NCI-H748 (cell line): Measurements from ENCODE around the gene TMEM182.

Experiments used
- DNase-seq: peaks from one replicate; lab custom pipeline; 2025; ENCODE audit not compliant: unreplicated experiment; lab: John Stamatoyannopoulos, UW

TMEM182 gene

GRCh38 chr2:102765061-102765460, 3.2 kb downstream of the TMEM182 start:
- no peak for DNase-seq

DNA sequence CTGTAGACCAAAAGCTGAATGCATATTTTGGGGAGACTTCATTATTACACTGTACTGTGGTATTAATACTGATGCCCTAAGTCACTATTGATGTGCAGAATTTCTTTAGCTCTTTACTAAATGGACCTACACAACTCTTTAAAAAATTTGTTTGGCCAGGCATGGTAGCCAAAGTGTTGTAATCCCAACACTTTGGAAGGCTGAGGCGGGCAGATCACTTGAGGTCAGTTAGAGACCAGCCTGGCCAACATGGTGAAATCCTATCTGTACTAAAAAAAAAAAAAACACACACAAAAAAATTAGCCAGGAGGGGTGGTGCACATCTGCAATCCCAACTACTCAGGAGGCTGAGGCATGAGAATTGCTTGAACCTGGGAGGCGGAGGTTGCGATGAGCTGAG, 6.4 kb downstream of the TMEM182 start:
- no peak for DNase-seq

GRCh38 chr2:102768892-102769291, 7.1 kb downstream of the TMEM182 start:
- DNase-seq = no peak

DNA sequence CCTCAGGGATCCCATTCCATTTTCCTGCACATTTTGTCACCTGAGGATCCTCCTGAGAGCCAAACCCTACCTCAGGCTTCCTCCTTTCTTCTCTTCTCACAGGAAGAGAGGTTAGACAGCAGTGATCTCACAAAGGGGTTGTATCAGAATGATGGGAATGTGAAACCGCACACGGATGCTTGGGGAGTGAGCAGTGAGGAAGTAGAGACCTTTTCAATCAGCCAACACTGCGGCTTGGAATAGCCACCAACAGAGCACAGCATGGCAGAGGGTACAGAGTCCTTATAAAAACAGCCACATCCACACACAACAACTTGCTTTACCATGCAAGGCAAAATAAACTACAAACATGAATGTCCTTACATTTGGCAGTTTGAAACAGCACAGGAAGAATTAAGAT, 8.7 kb downstream of the TMEM182 start:
- no peak for DNase-seq

DNA sequence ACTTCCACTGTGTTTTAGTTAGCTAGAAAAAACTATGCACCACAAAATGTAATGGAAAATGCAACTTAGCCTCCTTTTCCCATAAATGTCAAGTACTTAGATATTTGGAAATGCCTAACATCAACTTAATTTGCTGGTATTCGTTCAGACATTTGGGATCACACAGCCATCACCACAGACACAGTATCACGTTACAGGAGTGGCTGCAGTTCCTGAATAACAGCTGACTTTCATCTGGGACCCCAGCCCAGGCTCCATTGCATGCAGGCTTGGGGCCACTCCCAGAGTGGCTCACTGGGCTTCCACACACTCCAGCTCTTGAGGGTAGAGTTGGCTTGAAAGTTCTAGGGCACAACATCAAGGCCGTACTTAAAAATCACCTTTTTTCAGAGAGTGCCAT, 9.3 kb downstream of the TMEM182 start:
- DNase-seq = no peak

GRCh38 chr2:102772659-102773058, 10.8 kb downstream of the TMEM182 start:
- no peak for DNase-seq

- no peak for DNase-seq
These were observed 11.4 kb downstream of the TMEM182 start for GRCh38 chr2:102773149-102773705.

- DNase-seq = no peak
These were observed 16.4 kb downstream of the TMEM182 start for GRCh38 chr2:102778260-102778659.

DNA sequence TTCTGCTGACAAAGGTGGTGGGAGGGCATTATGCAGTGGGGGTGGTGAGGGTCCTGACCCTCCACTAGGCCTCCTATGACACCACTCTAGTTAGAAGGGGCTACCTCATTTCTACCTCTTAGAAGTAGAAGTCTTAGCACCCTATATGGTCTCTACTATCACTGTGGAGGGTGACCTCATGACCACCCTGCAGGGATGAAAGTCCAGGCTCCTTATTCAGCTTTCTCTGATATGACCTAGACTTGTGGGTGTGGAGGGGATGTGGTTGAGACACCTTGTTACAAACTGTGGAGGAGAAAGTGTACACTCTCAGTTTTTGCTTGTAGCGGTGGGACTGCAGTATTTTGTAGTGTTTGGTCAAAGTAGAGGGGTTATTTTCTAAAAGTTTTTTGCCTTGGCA, 18.6 kb downstream of the TMEM182 start:
- DNase-seq = no peak

- DNase-seq = no peak
These were observed 20.4 kb downstream of the TMEM182 start for GRCh38 chr2:102782187-102782586.

- no peak for DNase-seq
These were observed 21.1 kb downstream of the TMEM182 start for GRCh38 chr2:102782933-102783332.

GRCh38 chr2:102783506-102784183, 21.8 kb downstream of the TMEM182 start:
- no peak for DNase-seq

GRCh38 chr2:102784940-102785339, 23.1 kb downstream of the TMEM182 start:
- no peak for DNase-seq

GRCh38 chr2:102788216-102788884, 26.5 kb downstream of the TMEM182 start:
- no peak for DNase-seq

DNA sequence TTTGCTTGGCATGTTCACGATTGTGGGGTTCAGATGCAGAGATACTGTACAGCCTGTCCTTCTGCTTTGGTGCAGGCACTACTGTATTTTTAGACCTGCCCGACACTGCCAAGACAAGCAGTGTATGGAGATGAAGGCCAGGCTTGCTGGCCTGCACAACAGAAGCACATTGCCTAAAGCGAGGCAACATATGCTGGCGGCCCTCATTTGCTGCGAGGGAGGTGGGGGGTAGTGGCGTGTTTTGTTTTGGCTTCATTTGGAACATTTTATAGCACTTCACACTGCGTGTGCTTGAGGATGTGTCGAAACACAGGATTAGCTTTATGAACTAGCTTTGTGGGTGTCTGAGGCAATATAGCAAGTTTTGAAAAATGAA, 27.0 kb downstream of the TMEM182 start:
- DNase-seq = no peak

DNA sequence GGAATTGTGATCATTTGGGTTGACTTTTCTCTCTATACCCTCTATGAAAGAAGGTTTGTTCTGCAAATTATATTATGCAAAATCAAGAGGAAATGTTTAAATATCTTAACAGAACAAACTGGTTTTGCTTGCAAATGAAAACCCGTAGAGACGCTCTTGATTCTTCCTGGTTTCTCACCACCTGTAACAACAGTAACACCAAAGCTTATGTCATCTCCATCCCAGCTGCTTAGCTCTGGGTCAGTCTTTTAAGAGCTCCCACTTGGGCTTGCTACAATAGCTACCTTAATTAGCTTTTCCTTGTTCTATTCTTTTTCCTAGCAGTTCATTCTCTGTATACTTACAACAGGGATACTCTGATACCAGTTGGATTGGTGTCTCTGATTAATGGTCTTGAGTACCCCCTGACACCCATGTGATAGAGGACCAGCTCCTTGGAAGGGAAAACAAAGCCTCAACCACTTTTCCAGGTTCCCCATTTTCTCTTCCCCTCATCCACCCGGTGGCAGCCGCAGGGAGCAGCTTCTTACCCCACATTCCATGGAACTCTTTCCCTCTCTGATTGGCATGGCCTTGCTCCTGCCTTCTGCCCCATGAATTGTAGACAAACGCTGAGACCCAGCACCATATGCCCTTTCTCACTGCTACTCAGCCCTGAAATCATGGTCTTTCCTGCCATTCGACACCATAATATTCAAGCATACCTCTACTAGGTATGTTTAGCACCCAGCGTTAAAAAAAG, 27.7 kb downstream of the TMEM182 start:
- no peak for DNase-seq

- DNase-seq = no peak
These were observed 28.2 kb downstream of the TMEM182 start for GRCh38 chr2:102790091-102790455.

- no peak for DNase-seq
These were observed 30.9 kb downstream of the TMEM182 start for GRCh38 chr2:102792568-102793208.

- no peak for DNase-seq
These were observed 33.8 kb downstream of the TMEM182 start for GRCh38 chr2:102795641-102796040.

DNA sequence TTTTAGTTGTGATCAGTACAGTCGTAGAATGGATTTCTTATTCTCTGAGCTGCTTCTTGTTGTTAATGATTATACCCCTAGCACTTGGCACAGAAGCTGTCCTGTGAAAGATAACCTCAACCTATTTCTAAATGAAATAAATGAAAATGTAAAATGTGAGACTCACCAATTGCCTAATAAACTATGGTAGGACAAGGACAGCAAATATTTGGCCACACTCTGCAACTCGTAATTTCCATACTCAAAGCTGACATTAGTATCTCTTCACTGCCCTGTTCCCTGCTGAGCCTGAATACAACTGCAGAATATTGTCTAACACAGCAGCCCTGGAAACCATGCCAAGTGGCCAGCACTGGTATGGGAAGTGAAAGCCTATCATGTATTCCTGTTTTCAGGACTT, 34.5 kb downstream of the TMEM182 start:
- DNase-seq = peak; percentile 36

- DNase-seq = no peak
These were observed 35.7 kb downstream of the TMEM182 start for GRCh38 chr2:102797486-102797885.
